Esophagus squamous epithelium (tissue), 5 donors: Measurements from ENCODE around the gene BAIAP2L2. TPM values are rescaled to one million over a fixed set of nuclear protein-coding genes. Genes with fewer than 3 reads are reported as not detected.

Experiments used
- DNase-seq: peaks from one replicate; lab custom pipeline; 2025; lab: John Stamatoyannopoulos, UW
- H3K27ac ChIP-seq, 4 donors: fragments of 200-600 bp; sonication (generic); one replicate each; pipeline ENCODE4 v1.5.1; 2016 to 2019; ENCODE audit warnings: mild to moderate bottlenecking in 1 of 4
- H3K27me3 ChIP-seq, 4 donors: fragments of 200-600 bp; sonication (generic); 1 replicate in 3 of 4; 2 replicates in 1 of 4; pipeline versions ENCODE4 v1.5.1 to v1.6.0; 2017 to 2021; ENCODE audit warnings: antibody characterized with exemption in 1 of 4
- H3K36me3 ChIP-seq, 3 donors: fragments of 200-600 bp; sonication (generic); one replicate each; pipeline ENCODE4 v1.5.1; 2016 to 2019
- H3K4me1 ChIP-seq, 3 donors: fragments of 200-600 bp; sonication (generic); one replicate each; pipeline ENCODE4 v1.5.1; 2017 to 2019
- H3K4me3 ChIP-seq, 4 donors: fragments of 200-600 bp; sonication (generic); 1 replicate in 3 of 4; 2 replicates in 1 of 4; pipeline ENCODE4 v1.5.1; 2016 to 2019; ENCODE audit warnings: mild to moderate bottlenecking in 2 of 4, moderate library complexity in 1 of 4
- H3K9me3 ChIP-seq, 3 donors: fragments of 200-600 bp; sonication (generic); one replicate each; pipeline ENCODE4 v1.5.1; 2016 to 2019
- CTCF ChIP-seq, 6 experiments: fragments of 450-650 bp in 4 of 6; fragments of 200-600 bp in 2 of 6; sonication (generic) in 2 of 6; IDR thresholded peaks; one replicate each; pipeline ENCODE4 v1.5.1; 2016 to 2019; ENCODE audit warnings: antibody characterized with exemption in 6 of 6, mild to moderate bottlenecking in 4 of 6, moderate library complexity in 4 of 6
- POLR2A ChIP-seq, 4 donors: fragments of 450-650 bp; IDR thresholded peaks; one replicate each; pipeline ENCODE4 v1.6.1; 2017; ENCODE audit warnings: antibody characterized with exemption in 4 of 4, mild to moderate bottlenecking in 4 of 4, moderate library complexity in 3 of 4
- WGBS, 2 donors: methylation state at CpG; one replicate each; pipeline ENCODE4 v1.1.5; 2018; 5-methylcytosine and 5-hydroxymethylcytosine counted together
- intact Hi-C: fragments of 100-400 bp; cut with DNase I; formaldehyde crosslinking; loops from one replicate; pipeline ENCODE4 v1.15.0; 2022
- total RNA-seq, 4 donors: library from RNA; depleted of rRNA; stranded (reverse); fragments of >200 nt; gene quantifications; one replicate each; pipeline ENCODE4 v1.1.0, GENCODE V29; 2016
- donor health status: DM: yes; HTN: yes; CAD: no.

BAIAP2L2 gene
- total RNA-seq, 4 donors from 2014 or later, result 0.26 to 4.8 (median 2.8) TPM

DNA sequence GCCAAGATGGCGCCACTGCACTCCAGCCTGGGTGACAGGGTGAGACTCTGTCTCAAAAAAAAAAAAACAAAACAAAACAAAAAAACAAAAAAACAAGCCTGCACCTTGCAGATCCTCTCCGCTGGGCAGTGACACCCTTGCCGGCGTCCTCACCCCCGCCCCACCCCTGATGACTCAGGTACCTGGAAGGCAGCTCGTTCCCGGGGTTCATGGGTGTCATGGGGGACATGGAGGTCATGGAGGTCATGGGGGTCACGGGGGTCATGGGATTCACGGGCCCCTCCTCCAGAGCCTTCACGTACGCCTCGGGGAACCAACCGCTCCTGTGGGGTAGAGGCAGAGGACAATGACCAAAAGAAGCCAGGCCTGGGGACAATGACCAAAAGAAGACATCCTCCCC is 23.5 kb downstream of the BAIAP2L2 start:
- no peak overlapping the region for H3K27ac ChIP-seq
- no peak for DNase-seq
- intact Hi-C loops, result no loop called here
- TF ChIP-seq POLR2A (IDR thresholded peaks at IDR 0.05), result no peak
- TF ChIP-seq CTCF (IDR thresholded peaks at IDR 0.05), result no peak
- H3K9me3 ChIP-seq, result no peaks in the 10 kb centered on the region
- 63 to 65% methylated on average over 13 of the region's 13 CpGs for WGBS, 2 donors
- H3K27me3 ChIP-seq, result peaks cover 3 to 49% (median 8%) of the 10 kb centered on the region in 4 donors
- H3K4me1 ChIP-seq, result peaks cover 11 to 31% (median 22%) of the 10 kb centered on the region in 3 donors
- no peak overlapping the region for H3K4me3 ChIP-seq
- peaks cover 0 to 5% (median 0%) of the 10 kb centered on the region in 3 donors for H3K36me3 ChIP-seq

DNA sequence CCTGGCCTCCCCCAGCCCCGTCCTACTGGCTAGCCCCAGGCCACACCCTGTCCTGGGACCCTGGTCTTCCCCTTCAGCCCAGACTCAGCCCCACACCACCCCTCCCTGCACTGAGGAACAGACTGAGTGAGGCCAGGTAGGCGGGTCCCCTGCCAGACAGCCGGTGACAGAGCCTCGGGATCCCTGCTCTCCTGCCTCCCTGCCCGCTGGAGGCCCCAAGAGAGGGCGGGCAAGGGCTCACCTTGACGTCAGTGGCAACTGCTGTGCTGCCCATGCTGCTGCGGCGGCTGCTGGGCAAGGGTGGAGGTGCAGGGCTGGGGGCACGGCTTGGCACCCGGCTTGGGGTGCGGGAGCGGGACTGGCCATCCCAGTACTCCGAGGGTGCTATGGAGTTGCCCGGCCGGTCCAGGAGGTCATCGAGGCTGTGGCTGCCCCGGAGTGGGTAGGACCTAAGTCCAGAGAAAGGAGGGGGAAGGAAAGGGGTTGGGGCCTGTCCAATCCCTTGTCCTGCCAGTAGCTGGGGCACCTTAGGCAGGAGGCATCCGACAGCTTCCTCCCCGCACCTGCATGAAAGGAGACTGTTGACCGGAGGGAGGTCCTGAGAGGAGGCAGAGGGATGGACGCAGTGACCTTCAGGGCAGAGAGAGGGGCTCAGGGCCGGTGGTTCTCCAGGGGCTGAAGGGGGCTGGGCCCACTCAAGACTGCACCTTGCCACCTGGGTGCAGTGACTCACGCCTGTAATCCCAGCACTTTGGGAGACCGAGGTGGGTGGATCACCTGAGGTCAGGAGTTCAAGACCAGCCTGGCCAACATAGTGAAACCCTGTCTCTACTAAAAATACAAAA is 24.3 kb downstream of the BAIAP2L2 start:
- intact Hi-C loops, result no loop called here
- DNase-seq, result no peak
- WGBS, 2 donors, result 86 to 100% methylated on average over 2 to 7 of the region's 25 CpGs
- H3K9me3 ChIP-seq, result no peaks in the 10 kb centered on the region
- H3K27ac ChIP-seq, result no peak overlapping the region
- H3K4me1 ChIP-seq, result peaks cover 17 to 38% (median 29%) of the 10 kb centered on the region in 3 donors
- H3K4me3 ChIP-seq, result no peak overlapping the region
- peaks cover 3 to 56% (median 11%) of the 10 kb centered on the region in 4 donors for H3K27me3 ChIP-seq
- H3K36me3 ChIP-seq, result peaks cover 0 to 5% (median 0%) of the 10 kb centered on the region in 3 donors
- TF ChIP-seq CTCF (IDR thresholded peaks at IDR 0.05), result no peak
- TF ChIP-seq POLR2A (IDR thresholded peaks at IDR 0.05), result no peak

DNA sequence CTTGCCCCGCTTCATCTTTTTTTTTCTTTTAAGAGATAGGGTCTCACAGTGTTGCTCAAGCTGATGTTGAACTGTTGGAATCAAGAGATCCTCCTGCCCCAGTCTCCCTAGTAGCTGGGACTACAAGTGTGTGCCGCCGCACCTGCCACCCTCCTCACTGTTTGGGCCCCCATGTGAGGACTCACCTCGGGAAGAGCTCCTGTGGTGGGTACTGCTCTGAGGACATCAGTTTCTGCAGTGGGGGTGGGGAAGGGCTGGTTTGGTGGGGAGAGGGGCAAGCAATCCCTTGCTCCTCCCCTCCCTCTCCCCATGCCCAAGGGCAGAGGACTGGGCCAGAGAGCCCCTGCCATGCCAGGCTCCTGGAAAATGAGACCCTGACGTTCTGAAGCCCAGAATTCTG is 25.0 kb downstream of the BAIAP2L2 start:
- Histone ChIP-seq H3K27me3 (peaks cover 3 to 63% (median 11%) of the 10 kb centered on the region in 4 donors), H3K4me3 (no peak overlapping the region), H3K36me3 (peaks cover 0 to 5% (median 0%) of the 10 kb centered on the region in 3 donors), H3K27ac (no peak overlapping the region), H3K4me1 (peaks cover 23 to 45% (median 36%) of the 10 kb centered on the region in 3 donors), H3K9me3 (no peaks in the 10 kb centered on the region)
- intact Hi-C loops, result no loop called here
- DNase-seq, result no peak
- TF ChIP-seq POLR2A (IDR thresholded peaks at IDR 0.05) (no peak), CTCF (IDR thresholded peaks at IDR 0.05) (no peak)
- 78 to 83% methylated on average over 3 of the region's 5 CpGs for WGBS, 2 donors

DNA sequence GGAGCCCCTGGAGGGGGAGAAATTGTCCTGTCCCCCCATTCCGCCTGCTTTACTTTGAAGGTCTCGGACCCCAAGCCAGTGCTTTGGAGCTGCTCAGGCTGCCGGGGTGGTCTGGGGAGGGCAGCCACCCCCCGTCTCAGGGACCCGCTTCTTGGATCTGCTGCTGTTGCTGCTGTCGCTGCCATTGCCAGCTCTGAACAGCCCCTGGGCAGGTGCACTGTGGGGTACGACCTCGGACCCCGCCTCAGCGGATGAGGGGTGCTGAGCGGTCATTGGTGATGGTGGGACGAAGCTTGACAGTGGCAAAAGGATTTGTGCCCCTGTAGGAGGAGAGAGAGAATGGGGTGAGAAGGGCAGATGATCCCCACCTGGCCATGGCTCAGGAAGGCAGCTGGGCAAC is 25.4 kb downstream of the BAIAP2L2 start:
- H3K27ac ChIP-seq, result no peak overlapping the region
- H3K36me3 ChIP-seq, result peaks cover 0 to 5% (median 0%) of the 10 kb centered on the region in 3 donors
- peaks cover 3 to 68% (median 11%) of the 10 kb centered on the region in 4 donors for H3K27me3 ChIP-seq
- TF ChIP-seq POLR2A (IDR thresholded peaks at IDR 0.05) (no peak), CTCF (IDR thresholded peaks at IDR 0.05) (no peak)
- peaks cover 23 to 47% (median 36%) of the 10 kb centered on the region in 3 donors for H3K4me1 ChIP-seq
- no peak for DNase-seq
- intact Hi-C loops, result no loop called here
- H3K9me3 ChIP-seq, result no peaks in the 10 kb centered on the region
- no peak overlapping the region for H3K4me3 ChIP-seq
- 90 to 92% methylated on average over 3 of the region's 12 CpGs for WGBS, 2 donors
